Measurements from ENCODE around the gene TAF6. TPM values are rescaled to one million over a fixed set of nuclear protein-coding genes. Genes with fewer than 3 reads are reported as not detected.

The TAF6 gene
- total RNA-seq, 1 donor from 2014 or later, result 91.2 TPM

DNA sequence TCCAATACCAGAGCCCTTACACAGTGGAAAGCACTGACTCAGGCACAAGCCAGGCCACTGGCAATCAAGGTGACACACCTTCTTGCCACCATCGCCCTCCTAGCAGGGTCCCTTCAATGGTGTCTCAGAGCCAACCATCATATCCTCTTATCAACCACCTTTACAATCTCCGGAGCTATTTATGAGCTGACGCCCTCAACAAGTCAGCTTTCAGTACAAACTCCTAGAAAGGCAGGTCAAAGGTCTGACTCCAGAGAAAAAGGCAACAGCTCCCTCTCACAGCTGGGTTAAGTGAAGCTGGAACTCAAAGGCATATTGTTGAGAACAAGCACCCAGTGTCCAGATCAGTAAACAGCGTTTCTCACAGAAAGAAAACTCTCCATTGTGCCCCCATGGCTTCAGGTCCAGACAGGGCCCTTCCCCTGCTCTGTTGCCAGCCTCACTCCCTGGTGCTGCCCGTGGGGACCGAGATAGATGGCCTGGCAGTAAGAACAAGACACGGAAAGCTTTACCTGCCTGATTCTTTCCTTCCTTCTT lies 40.1 kb downstream of the TAF6 start:
- TF ChIP-seq, protein P1, sequence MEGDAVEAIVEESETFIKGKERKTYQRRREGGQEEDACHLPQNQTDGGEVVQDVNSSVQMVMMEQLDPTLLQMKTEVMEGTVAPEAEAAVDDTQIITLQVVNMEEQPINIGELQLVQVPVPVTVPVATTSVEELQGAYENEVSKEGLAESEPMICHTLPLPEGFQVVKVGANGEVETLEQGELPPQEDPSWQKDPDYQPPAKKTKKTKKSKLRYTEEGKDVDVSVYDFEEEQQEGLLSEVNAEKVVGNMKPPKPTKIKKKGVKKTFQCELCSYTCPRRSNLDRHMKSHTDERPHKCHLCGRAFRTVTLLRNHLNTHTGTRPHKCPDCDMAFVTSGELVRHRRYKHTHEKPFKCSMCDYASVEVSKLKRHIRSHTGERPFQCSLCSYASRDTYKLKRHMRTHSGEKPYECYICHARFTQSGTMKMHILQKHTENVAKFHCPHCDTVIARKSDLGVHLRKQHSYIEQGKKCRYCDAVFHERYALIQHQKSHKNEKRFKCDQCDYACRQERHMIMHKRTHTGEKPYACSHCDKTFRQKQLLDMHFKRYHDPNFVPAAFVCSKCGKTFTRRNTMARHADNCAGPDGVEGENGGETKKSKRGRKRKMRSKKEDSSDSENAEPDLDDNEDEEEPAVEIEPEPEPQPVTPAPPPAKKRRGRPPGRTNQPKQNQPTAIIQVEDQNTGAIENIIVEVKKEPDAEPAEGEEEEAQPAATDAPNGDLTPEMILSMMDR (IDR thresholded peaks at IDR 0.05; ENCODE audit: unreplicated experiment), result no peak
- H3K27ac Mint-ChIP-seq, result peak overlapping the region; percentile 89

GRCh38 chr7:100077205-100077604 lies 42.0 kb downstream of the TAF6 start:
- TF ChIP-seq, protein P1 (IDR thresholded peaks at IDR 0.05; ENCODE audit: unreplicated experiment), result no peak
- Mint-ChIP-seq H3K27me3 (no peaks in the 10 kb centered on the region), H3K9me3 (ENCODE audit: low read depth) (peaks cover 39% of the 10 kb centered on the region), H3K27ac (peak overlapping the region; percentile 95), H3K36me3 (ENCODE audit: insufficient read depth) (peaks cover 81% of the 10 kb centered on the region), H3K4me1 (ENCODE audit: low read depth) (peaks cover 12% of the 10 kb centered on the region), H3K4me3 (ENCODE audit: low read depth) (peak overlapping the region; percentile 41)
- DNase-seq (ENCODE audit: low spot score, unreplicated experiment), result no peak

More for the DNA sequence above, 40.1 kb downstream of the TAF6 start:
- H3K27me3 Mint-ChIP-seq, result no peaks in the 10 kb centered on the region
- DNase-seq (ENCODE audit: low spot score, unreplicated experiment), result no peak
- H3K4me1 Mint-ChIP-seq (ENCODE audit: low read depth), result peaks cover 16% of the 10 kb centered on the region
- H3K4me3 Mint-ChIP-seq (ENCODE audit: low read depth), result peak overlapping the region; percentile 47
- peaks cover 29% of the 10 kb centered on the region for H3K9me3 Mint-ChIP-seq (ENCODE audit: low read depth)
- H3K36me3 Mint-ChIP-seq (ENCODE audit: insufficient read depth), result peaks cover 63% of the 10 kb centered on the region

DNA sequence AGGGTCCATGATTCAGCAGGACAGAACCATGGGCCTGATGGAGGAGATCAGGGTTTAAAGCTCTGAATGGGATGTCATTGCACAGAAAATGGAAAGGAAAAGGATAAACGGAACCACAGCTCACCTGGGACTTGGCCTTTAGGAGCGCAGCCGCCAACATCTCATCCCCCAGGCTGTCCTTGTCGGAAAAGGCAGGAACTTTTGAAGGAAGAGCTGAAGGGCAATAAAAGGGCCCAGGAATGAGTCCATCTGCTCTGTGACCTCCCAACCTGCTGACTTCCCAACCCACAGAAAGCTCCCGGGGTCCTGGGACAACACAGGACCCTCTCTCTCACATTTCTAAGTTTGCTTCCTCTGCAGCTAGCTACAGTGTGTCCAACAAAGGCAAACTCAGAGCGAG lies 43.7 kb downstream of the TAF6 start:
- TF ChIP-seq, protein P1 (IDR thresholded peaks at IDR 0.05; ENCODE audit: unreplicated experiment), result no peak
- peaks cover 9% of the 10 kb centered on the region for H3K4me1 Mint-ChIP-seq (ENCODE audit: low read depth)
- H3K9me3 Mint-ChIP-seq (ENCODE audit: low read depth), result peaks cover 56% of the 10 kb centered on the region
- H3K27ac Mint-ChIP-seq, result peak overlapping the region; percentile 90
- H3K4me3 Mint-ChIP-seq (ENCODE audit: low read depth), result no peak overlapping the region
- H3K27me3 Mint-ChIP-seq, result no peaks in the 10 kb centered on the region
- no peak for DNase-seq (ENCODE audit: low spot score, unreplicated experiment)
- peaks cover 92% of the 10 kb centered on the region for H3K36me3 Mint-ChIP-seq (ENCODE audit: insufficient read depth)

DNA sequence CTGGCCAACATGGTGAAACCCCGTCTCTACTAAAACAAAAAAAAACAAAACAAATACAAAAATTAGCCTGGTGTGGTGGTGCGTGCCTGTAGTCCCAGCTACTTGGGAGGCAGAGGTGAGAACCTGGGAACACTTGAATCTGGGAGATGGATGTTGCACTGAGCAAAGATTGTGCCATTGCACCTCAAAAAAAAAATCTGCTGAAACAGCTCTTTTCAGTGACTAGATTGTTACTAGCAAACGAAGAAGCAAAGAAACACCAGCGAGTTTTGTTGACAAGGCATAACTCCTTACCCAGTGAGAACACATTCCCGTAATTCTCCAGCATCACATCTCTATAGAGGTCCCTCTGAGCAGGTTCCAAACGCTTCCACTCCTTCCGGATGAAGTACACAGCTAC lies 44.3 kb downstream of the TAF6 start:
- Mint-ChIP-seq H3K27me3 (no peaks in the 10 kb centered on the region), H3K27ac (peak overlapping the region; percentile 90), H3K36me3 (ENCODE audit: insufficient read depth) (peaks cover 94% of the 10 kb centered on the region), H3K9me3 (ENCODE audit: low read depth) (peaks cover 61% of the 10 kb centered on the region), H3K4me3 (ENCODE audit: low read depth) (no peak overlapping the region), H3K4me1 (ENCODE audit: low read depth) (peaks cover 5% of the 10 kb centered on the region)
- DNase-seq (ENCODE audit: low spot score, unreplicated experiment), result no peak
- TF ChIP-seq, protein P1 (IDR thresholded peaks at IDR 0.05; ENCODE audit: unreplicated experiment), result no peak

- Mint-ChIP-seq H3K4me1 (ENCODE audit: low read depth) (no peaks in the 10 kb centered on the region), H3K27ac (peak overlapping the region; percentile 93), H3K9me3 (ENCODE audit: low read depth) (peaks cover 58% of the 10 kb centered on the region), H3K4me3 (ENCODE audit: low read depth) (no peak overlapping the region), H3K27me3 (no peaks in the 10 kb centered on the region), H3K36me3 (ENCODE audit: insufficient read depth) (peaks cover 85% of the 10 kb centered on the region)
- no peak for DNase-seq (ENCODE audit: low spot score, unreplicated experiment)
- TF ChIP-seq, protein P1 (IDR thresholded peaks at IDR 0.05; ENCODE audit: unreplicated experiment), result no peak
These were observed 46.7 kb downstream of the TAF6 start for GRCh38 chr7:100072462-100072861.

Data from progenitor cell of endocrine pancreas (in vitro differentiated cells).